Gastroesophageal sphincter (tissue), 4 donors: ENCODE measurements around the gene POLK. TPM values are rescaled to one million over a fixed set of nuclear protein-coding genes. Genes with fewer than 3 reads are reported as not detected.

ENCODE experiments used
- ATAC-seq: fragments of 150-250 bp; one replicate; pipeline ENCODE4 v1.9.1; 2016; ENCODE audit warnings: mild to moderate bottlenecking, moderate library complexity
- H3K27ac ChIP-seq, 4 donors: fragments of 200-600 bp; sonication (generic) in 3 of 4; 1 replicate in 3 of 4; 2 replicates in 1 of 4; pipeline ENCODE4 v1.5.1; 2016 to 2019
- H3K27me3 ChIP-seq: fragments of 200-600 bp; sonication (generic); one replicate; pipeline ENCODE4 v1.5.1; 2019
- H3K36me3 ChIP-seq, 2 donors: fragments of 200-600 bp; sonication (generic); one replicate each; pipeline ENCODE4 v1.5.1; 2019; ENCODE audit warnings: control low read depth in 1 of 2
- H3K4me1 ChIP-seq, 3 donors: fragments of 200-600 bp; sonication (generic); 1 replicate in 2 of 3; 2 replicates in 1 of 3; pipeline ENCODE4 v1.5.1; 2016 to 2019; ENCODE audit warnings: control low read depth in 2 of 3
- H3K4me3 ChIP-seq, 2 donors: fragments of 200-600 bp; sonication (generic); one replicate each; pipeline ENCODE4 v1.5.1; 2019; ENCODE audit warnings: mild to moderate bottlenecking in 1 of 2, moderate library complexity in 1 of 2
- H3K9me3 ChIP-seq, 3 donors: fragments of 200-600 bp; sonication (generic); one replicate each; pipeline ENCODE4 v1.5.1; 2017 to 2019; ENCODE audit warnings: control low read depth in 2 of 3
- CTCF ChIP-seq, 4 experiments: fragments of 200-600 bp in 2 of 4; fragments of 450-650 bp in 2 of 4; sonication (generic) in 1 of 4; IDR thresholded peaks; one replicate each; pipeline ENCODE4 v1.5.1; 2017 to 2019; ENCODE audit warnings: antibody characterized with exemption in 4 of 4, mild to moderate bottlenecking in 2 of 4, moderate library complexity in 2 of 4
- EP300 ChIP-seq: sonication (generic); formaldehyde crosslinking; IDR thresholded peaks from one replicate; pipeline ENCODE4 v1.6.1; 2017; ENCODE audit warnings: antibody characterized with exemption, mild to moderate bottlenecking
- POLR2A ChIP-seq, 2 donors: fragments of 450-650 bp; IDR thresholded peaks; one replicate each; pipeline ENCODE4 v1.6.1; 2017; ENCODE audit warnings: antibody characterized with exemption in 2 of 2, mild to moderate bottlenecking in 2 of 2, moderate library complexity in 1 of 2
- POLR2AphosphoS5 ChIP-seq: sonication (generic); formaldehyde crosslinking; IDR thresholded peaks from one replicate; pipeline ENCODE4 v1.6.1; 2017; ENCODE audit warnings: antibody characterized with exemption
- WGBS, 2 donors: methylation state at CpG; one replicate each; pipeline ENCODE4 v1.1.5; 2018; ENCODE audit warnings: low coverage in 1 of 2; 5-methylcytosine and 5-hydroxymethylcytosine counted together
- total RNA-seq, 4 donors: library from RNA; depleted of rRNA; stranded (reverse); fragments of >200 nt; gene quantifications; one replicate each; pipeline ENCODE4 v1.1.0, GENCODE V29; 2016

POLK gene
- total RNA-seq, 4 donors from 2014 or later = 34.7 to 64.4 (median 41.8) TPM

- Histone ChIP-seq H3K27me3 (no peaks in the 10 kb centered on the region), H3K4me3 (no peak overlapping the region), H3K4me1 (no peaks in the 10 kb centered on the region), H3K9me3 (no peaks in the 10 kb centered on the region), H3K27ac (no peak overlapping the region), H3K36me3 (peaks cover 5 to 90% of the 10 kb centered on the region in 2 donors)
- TF ChIP-seq EP300 (no peak), POLR2AphosphoS5 (no peak), POLR2A (IDR thresholded peaks at IDR 0.05) (no peak), CTCF (IDR thresholded peaks at IDR 0.05) (no peak)
- no peak for ATAC-seq
- 82% methylated on average over 2 to 3 of the region's 3 CpGs for WGBS, 2 donors
These were observed 77.0 kb downstream of the POLK start for GRCh38 chr5:75588666-75589065.

DNA sequence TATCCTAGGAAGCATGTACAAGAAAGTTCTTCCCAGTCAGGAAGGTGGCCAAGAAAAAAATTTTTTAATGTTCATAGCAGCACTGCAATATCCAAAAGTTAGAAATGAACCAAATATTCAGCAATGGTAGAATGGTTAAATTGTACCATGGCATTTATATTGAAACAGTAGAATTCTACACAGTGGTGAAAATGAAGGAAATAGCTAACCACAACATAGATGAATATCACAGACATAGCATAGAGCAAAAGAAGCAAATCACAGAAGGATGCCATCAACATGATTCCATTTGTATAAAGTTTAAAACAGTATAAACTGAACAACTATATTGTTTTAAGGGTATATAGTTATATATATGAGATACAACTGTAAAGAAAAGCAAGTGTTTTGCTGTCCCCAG is 88.8 kb downstream of the POLK start:
- no peak overlapping the region for H3K4me3 ChIP-seq
- H3K9me3 ChIP-seq = no peaks in the 10 kb centered on the region
- H3K36me3 ChIP-seq = peaks cover 0 to 61% of the 10 kb centered on the region in 2 donors
- H3K27ac ChIP-seq = no peak overlapping the region
- no peak for TF ChIP-seq POLR2AphosphoS5
- TF ChIP-seq POLR2A (IDR thresholded peaks at IDR 0.05) = no peak
- TF ChIP-seq EP300 = no peak
- no peak for TF ChIP-seq CTCF (IDR thresholded peaks at IDR 0.05)
- no peaks in the 10 kb centered on the region for H3K4me1 ChIP-seq
- no peaks in the 10 kb centered on the region for H3K27me3 ChIP-seq
- ATAC-seq = no peak

DNA sequence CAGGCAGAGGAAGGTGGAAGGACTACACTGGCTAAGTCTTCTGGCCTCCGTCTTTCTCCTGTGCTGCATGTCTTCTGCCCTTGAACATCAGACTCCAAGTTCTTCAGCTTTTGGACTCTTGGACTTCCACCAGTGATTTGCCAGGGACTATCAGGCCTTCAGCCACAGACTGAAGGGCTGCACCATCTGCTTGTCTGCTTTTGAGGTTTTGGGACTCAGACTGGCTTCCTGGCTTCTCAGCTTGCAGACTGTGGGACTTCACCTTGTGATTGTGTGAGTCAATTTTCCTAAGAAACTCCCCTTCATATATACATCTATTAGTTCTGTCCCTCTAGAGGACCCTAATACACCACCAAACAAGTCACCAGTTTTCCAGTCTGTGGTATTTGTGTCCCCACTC is 89.9 kb downstream of the POLK start:
- TF ChIP-seq CTCF (IDR thresholded peaks at IDR 0.05) (no peak), POLR2A (IDR thresholded peaks at IDR 0.05) (no peak), EP300 (no peak), POLR2AphosphoS5 (no peak)
- H3K27me3 ChIP-seq = no peaks in the 10 kb centered on the region
- ATAC-seq = no peak
- H3K27ac ChIP-seq = no peak overlapping the region
- no peaks in the 10 kb centered on the region for H3K9me3 ChIP-seq
- WGBS, 2 donors = 100% methylated on average over 1 of the region's 1 CpG
- no peak overlapping the region for H3K4me3 ChIP-seq
- H3K4me1 ChIP-seq = no peaks in the 10 kb centered on the region
- peaks cover 0 to 50% of the 10 kb centered on the region in 2 donors for H3K36me3 ChIP-seq

DNA sequence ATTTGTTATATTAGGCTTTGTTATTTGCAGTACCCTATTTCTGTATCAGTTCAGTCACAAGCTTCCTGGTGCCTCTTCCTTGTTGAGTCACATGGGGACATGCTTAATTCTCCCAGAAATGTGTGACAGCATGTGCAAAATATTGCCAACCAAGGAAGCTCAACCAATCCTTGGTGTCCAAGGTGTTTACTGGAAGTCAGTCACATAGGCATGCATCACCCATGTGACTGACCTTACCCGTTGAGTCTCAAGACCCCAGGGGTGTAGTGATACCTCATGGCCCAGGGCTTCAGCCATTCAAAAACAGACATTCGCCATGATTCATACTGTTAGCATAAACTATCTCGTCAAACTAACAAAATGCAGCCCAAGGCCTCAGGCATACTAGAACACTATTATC is 90.3 kb downstream of the POLK start:
- WGBS, 2 donors = 63 to 92% methylated on average over 2 of the region's 3 CpGs
- no peaks in the 10 kb centered on the region for H3K4me1 ChIP-seq
- no peak for ATAC-seq
- TF ChIP-seq EP300 = no peak
- no peak for TF ChIP-seq POLR2AphosphoS5
- no peak for TF ChIP-seq CTCF (IDR thresholded peaks at IDR 0.05)
- no peak for TF ChIP-seq POLR2A (IDR thresholded peaks at IDR 0.05)
- no peaks in the 10 kb centered on the region for H3K27me3 ChIP-seq
- no peak overlapping the region for H3K4me3 ChIP-seq
- H3K9me3 ChIP-seq = no peaks in the 10 kb centered on the region
- peaks cover 0 to 46% of the 10 kb centered on the region in 2 donors for H3K36me3 ChIP-seq
- no peak overlapping the region for H3K27ac ChIP-seq

DNA sequence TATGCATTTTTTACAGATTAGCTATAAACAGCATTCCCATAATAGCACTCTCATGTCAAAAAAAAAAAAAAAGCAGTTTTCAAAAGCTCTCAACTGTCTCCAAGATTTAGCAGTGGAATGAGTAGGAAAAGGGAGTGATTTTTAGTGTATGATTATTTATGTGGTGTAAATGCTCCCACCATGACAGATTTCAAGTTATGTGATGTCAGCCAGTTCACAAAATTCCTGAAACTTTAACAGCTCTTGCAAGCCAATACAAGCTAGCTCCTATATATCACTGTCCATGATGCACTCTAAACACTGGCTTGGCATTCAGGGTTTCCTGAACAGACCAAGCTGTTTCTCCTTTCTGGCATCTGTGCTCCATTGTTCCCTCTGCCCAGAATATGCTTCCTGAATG is 91.7 kb downstream of the POLK start:
- Histone ChIP-seq H3K9me3 (no peaks in the 10 kb centered on the region), H3K4me1 (no peaks in the 10 kb centered on the region), H3K36me3 (peaks cover 0 to 37% of the 10 kb centered on the region in 2 donors), H3K27me3 (no peaks in the 10 kb centered on the region), H3K4me3 (no peak overlapping the region), H3K27ac (no peak overlapping the region)
- TF ChIP-seq POLR2A (IDR thresholded peaks at IDR 0.05) (no peak), POLR2AphosphoS5 (no peak), CTCF (IDR thresholded peaks at IDR 0.05) (no peak), EP300 (no peak)
- no peak for ATAC-seq
